Measurements from ENCODE around the gene SPEF1. TPM values are rescaled to one million over a fixed set of nuclear protein-coding genes. Genes with fewer than 3 reads are reported as not detected.

Gene SPEF1
- total RNA-seq, 1 experiment from 2014 or later = not detected

DNA sequence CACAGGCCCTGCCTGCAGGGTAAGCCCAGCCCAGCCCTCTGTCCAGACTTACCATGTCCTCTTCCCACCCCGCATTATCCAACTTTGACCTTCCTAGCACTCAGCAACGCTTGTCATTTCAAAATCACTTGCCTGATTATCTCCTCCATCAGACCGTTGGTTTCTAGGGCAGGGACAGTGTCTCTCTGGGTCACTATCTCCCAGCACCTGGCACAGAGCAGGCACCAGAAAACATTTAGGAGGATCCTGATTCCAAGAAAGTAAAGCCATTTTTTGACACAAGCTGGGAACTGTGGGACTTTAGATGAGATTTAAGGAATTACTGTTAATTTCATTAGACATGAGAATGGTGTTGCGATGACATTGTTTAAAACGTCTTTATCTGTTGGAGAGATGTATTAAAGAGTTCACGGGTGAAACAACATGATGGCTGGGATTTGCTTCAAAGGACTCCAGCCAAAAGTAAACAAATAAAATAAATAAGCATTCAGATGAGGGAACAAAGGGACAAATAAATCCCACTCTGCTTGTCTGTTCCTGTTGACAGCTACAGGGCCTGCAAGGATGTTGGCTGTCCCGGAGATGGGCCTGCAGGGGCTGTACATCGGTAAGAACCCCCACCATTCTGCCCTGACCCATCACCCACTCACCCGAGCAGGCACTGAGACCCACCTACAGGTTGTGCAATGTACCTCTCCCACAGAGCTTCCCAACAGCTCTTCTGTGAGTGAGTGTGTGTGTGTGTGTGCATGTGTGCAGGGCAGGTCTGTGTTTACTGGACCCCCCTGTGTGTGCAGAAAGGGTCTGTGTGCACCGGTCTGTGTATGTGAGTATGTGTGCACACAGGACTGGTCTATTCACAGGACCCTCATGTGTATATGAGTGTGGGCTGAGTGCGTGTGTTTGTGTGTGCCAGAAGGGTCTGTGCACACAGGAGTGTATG, 42.9 kb downstream of the SPEF1 start:
- TF ChIP-seq, protein P1, sequence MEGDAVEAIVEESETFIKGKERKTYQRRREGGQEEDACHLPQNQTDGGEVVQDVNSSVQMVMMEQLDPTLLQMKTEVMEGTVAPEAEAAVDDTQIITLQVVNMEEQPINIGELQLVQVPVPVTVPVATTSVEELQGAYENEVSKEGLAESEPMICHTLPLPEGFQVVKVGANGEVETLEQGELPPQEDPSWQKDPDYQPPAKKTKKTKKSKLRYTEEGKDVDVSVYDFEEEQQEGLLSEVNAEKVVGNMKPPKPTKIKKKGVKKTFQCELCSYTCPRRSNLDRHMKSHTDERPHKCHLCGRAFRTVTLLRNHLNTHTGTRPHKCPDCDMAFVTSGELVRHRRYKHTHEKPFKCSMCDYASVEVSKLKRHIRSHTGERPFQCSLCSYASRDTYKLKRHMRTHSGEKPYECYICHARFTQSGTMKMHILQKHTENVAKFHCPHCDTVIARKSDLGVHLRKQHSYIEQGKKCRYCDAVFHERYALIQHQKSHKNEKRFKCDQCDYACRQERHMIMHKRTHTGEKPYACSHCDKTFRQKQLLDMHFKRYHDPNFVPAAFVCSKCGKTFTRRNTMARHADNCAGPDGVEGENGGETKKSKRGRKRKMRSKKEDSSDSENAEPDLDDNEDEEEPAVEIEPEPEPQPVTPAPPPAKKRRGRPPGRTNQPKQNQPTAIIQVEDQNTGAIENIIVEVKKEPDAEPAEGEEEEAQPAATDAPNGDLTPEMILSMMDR (IDR thresholded peaks at IDR 0.05; ENCODE audit: unreplicated experiment) = no peak
- Mint-ChIP-seq H3K4me1 (ENCODE audit: insufficient read depth, unreplicated experiment) (peaks cover 12% of the 10 kb centered on the region), H3K27me3 (ENCODE audit: insufficient read depth, unreplicated experiment) (no peaks in the 10 kb centered on the region), H3K36me3 (ENCODE audit: insufficient read depth, unreplicated experiment) (peaks cover 3% of the 10 kb centered on the region), H3K9me3 (ENCODE audit: unreplicated experiment) (no peaks in the 10 kb centered on the region), H3K4me3 (ENCODE audit: unreplicated experiment) (no peak overlapping the region), H3K27ac (ENCODE audit: low read depth, unreplicated experiment) (no peak overlapping the region)
- intact Hi-C loops (cut with micrococcal nuclease) = no loop called here
- ChIA-PET CTCF (interaction anchor here (1.7 to 4.5 kb wide), 3 partner anchors 11 to 28 kb away, joined by 6 to 26 read pairs (median 7); no protein-coding TSS in a partner anchor), POLR2A (no interaction called here)
- no TSS peak for BruUV-seq (replicated peaks)
- DNase-seq (ENCODE audit: unreplicated experiment) = no peak

- BruUV-seq (replicated peaks) = no TSS peak
- no peak overlapping the region for H3K27ac Mint-ChIP-seq (ENCODE audit: low read depth, unreplicated experiment)
- ChIA-PET POLR2A (no interaction called here), CTCF (interaction anchor here (0.5 to 4.5 kb wide), 2 partner anchors 25 to 61 kb away, joined by 3 to 26 read pairs; no protein-coding TSS in a partner anchor)
- H3K4me3 Mint-ChIP-seq (ENCODE audit: unreplicated experiment) = no peak overlapping the region
- no peaks in the 10 kb centered on the region for H3K27me3 Mint-ChIP-seq (ENCODE audit: insufficient read depth, unreplicated experiment)
- peaks cover 5% of the 10 kb centered on the region for H3K36me3 Mint-ChIP-seq (ENCODE audit: insufficient read depth, unreplicated experiment)
- intact Hi-C loops (cut with micrococcal nuclease) = no loop called here
- DNase-seq (ENCODE audit: unreplicated experiment) = no peak
- H3K9me3 Mint-ChIP-seq (ENCODE audit: unreplicated experiment) = no peaks in the 10 kb centered on the region
- peaks cover 18% of the 10 kb centered on the region for H3K4me1 Mint-ChIP-seq (ENCODE audit: insufficient read depth, unreplicated experiment)
- TF ChIP-seq, protein P1 (IDR thresholded peaks at IDR 0.05; ENCODE audit: unreplicated experiment) = no peak
These were observed 45.5 kb downstream of the SPEF1 start for GRCh38 chr20:3735768-3736167.

DNA sequence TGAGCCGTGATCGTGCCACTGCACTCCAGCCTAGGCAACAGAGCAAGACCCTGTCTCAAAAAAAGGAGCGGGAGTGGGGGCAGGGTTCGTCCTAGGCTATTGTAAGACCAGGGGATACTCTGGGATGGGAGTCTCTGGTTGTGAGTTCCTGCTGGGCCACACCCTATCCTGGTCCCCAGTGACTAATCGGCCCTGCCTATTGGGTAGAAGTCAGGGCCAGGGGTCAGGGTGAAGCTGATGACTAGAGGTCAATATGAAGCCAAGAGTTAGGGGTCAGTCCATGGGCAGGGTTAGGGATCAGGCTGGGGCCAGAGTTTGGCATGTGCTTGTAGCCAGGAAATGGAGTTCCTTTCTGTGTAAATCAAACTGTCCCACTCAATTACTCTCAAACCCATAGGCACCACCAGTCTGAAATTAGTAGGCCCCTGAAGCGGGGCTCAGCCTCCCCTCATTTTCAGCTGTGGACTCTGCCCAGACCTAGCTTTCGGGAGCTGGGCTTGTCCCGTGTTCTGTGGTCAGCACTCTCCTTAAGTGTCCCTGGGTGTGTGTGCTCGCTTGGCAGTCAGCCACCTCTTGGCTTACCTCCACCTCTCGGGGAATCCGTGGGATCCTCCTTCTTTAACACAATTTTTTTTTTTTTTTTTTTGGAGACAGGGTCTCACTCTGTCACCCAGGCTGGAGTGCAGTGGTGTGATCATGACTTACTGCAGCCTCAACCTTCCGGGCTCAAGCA, 47.0 kb downstream of the SPEF1 start:
- TF ChIP-seq, protein P1 (IDR thresholded peaks at IDR 0.05; ENCODE audit: unreplicated experiment) = no peak

More for the DNA sequence above, 47.0 kb downstream of the SPEF1 start:
- no peak for DNase-seq (ENCODE audit: unreplicated experiment)
- H3K9me3 Mint-ChIP-seq (ENCODE audit: unreplicated experiment) = no peaks in the 10 kb centered on the region
- no peak overlapping the region for H3K27ac Mint-ChIP-seq (ENCODE audit: low read depth, unreplicated experiment)
- no peak overlapping the region for H3K4me3 Mint-ChIP-seq (ENCODE audit: unreplicated experiment)
- peaks cover 5% of the 10 kb centered on the region for H3K36me3 Mint-ChIP-seq (ENCODE audit: insufficient read depth, unreplicated experiment)
- intact Hi-C loops (cut with micrococcal nuclease) = no loop called here
- no TSS peak for BruUV-seq (replicated peaks)
- H3K27me3 Mint-ChIP-seq (ENCODE audit: insufficient read depth, unreplicated experiment) = no peaks in the 10 kb centered on the region
- ChIA-PET POLR2A (no interaction called here), CTCF (interaction anchor here (0.6 to 4.5 kb wide), 4 partner anchors 9 to 58 kb away, joined by 3 to 26 read pairs (median 4); partner anchors contain the start of gene ADISSP)
- peaks cover 18% of the 10 kb centered on the region for H3K4me1 Mint-ChIP-seq (ENCODE audit: insufficient read depth, unreplicated experiment)

Data from MCF 10A (cell line).